GM12801 (cell line): ENCODE results near the gene PGBD5.

Experiments
- TF ChIP-seq, protein P1 (sequence below): IDR thresholded peaks from one replicate; pipeline ENCODE4 v1.5.1; 2011; ENCODE audit warnings: control low read depth; ENCODE audit not compliant: insufficient read length; ENCODE audit errors: extremely low read depth

The PGBD5 gene

GRCh38 chr1:230319014-230319747 is 107.0 kb downstream of the PGBD5 start:
- TF ChIP-seq, protein P1, sequence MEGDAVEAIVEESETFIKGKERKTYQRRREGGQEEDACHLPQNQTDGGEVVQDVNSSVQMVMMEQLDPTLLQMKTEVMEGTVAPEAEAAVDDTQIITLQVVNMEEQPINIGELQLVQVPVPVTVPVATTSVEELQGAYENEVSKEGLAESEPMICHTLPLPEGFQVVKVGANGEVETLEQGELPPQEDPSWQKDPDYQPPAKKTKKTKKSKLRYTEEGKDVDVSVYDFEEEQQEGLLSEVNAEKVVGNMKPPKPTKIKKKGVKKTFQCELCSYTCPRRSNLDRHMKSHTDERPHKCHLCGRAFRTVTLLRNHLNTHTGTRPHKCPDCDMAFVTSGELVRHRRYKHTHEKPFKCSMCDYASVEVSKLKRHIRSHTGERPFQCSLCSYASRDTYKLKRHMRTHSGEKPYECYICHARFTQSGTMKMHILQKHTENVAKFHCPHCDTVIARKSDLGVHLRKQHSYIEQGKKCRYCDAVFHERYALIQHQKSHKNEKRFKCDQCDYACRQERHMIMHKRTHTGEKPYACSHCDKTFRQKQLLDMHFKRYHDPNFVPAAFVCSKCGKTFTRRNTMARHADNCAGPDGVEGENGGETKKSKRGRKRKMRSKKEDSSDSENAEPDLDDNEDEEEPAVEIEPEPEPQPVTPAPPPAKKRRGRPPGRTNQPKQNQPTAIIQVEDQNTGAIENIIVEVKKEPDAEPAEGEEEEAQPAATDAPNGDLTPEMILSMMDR: no peak

DNA sequence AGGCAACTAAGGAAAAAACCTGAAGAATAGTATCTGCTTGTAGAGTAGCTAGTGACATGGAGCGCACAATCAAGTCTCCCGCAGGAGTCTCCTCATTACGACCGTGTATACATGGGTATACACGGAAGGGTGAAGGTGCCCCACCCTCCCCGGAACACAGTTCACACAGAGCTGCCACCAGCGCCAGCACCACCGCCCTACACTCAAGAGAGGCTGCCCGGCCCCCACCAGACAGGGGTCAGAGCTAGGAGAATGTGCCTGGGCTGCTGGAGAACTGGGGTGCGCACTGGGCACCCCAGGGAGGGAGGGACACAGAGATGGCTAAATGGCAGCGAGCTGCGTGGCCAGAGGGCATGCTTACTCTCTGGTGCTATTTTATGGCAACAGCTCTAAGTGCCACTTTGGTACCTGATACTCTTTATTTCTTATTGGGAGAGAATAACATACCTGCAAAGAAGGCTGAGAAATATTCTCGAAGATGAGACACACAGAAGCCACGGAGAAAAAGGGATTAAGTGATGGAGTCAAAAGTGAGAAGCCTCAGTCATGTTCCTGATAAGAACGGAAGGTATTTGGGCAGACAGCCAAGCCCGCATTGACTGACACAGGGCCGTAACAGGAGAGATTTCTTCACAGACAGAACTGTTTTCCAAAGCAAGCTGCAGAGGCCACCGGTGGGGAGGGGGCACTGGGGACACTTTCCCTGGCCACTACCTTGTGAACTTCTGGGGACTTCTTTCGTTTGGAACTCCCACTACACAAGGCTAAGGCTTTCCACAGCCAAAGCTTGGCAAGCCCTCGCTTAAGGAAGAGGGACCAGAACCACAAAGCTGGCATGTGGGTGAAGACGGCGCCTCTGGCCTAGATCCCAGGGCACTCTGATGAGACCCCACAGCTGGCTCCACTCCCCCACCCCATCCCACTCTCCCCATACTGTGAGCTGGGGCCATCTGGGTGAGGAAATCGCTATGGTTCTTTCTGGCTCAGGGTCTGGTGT is 108.0 kb downstream of the PGBD5 start:
- TF ChIP-seq, protein P1: no peak

- TF ChIP-seq, protein P1: no peak
Observed at GRCh38 chr1:230316864-230317745, 109.0 kb downstream of the PGBD5 start.

DNA sequence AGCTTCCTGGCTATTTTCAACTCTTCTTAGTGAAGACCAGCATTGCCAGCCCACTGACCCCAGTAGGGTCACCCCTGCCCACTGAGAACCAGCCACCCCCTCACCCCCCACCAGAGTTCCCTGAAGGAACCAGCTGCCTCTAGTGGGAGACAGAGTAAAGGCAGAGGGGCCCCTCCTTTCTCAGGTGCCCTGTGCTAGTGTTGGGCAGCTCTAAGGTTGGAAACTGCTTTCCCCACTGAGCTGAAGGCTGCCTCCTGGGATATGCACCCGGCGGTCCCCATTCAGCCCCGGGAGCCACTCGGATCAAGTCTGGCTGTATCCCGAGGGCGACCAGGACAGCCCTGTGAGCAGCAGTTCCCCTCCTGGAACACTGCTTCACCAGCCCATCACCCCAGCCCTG is 111.0 kb downstream of the PGBD5 start:
- TF ChIP-seq, protein P1: no peak

- TF ChIP-seq, protein P1: no peak
Observed at GRCh38 chr1:230314142-230314470, 112.0 kb downstream of the PGBD5 start.

DNA sequence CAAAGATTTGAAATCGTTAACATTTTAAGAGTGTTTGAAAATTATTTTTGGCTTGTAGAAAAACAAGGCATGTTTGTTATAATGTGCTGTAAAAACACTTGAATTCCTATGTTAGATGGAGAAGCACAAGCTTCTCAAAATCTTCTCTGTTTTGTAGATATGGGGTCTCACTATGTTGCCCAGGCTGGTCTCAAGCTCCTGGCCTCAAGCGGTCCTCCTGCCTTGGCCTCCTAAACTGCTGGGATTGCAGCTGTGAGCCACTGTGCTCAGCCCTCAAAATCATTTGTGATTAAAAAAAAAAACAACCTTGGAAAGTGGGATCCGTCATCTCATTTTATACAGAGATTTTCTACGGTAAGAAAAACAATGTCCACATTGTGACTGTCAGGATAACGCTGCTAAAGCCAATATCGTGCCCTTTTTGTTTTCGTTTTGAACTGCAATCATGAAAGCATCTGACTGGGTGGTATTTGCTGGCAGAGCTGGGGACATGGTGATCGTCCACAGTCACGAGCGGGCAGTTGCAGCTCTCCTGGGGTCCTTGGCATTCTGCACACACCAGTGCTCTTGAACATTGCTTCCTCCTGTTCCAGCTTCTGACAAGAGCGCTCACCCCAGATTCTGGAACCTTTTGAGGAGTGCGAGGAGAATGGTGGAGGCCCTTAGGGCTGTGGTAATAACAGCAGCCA is 112.5 kb downstream of the PGBD5 start:
- TF ChIP-seq, protein P1: no peak
